Adipose tissue (tissue), 3 donors: ENCODE measurements around the gene DMAC2. TPM values are rescaled to one million over a fixed set of nuclear protein-coding genes. Genes with fewer than 3 reads are reported as not detected.
"Not testable (repeated sequence)": the region's sequence is repeated elsewhere in the genome, so short reads cannot be mapped to it uniquely, and the experiment has no call there.

ENCODE experiments used
- H3K27ac ChIP-seq: one replicate; pipeline ENCODE4 v1.5.1; 2013; ENCODE audit warnings: low read depth, low read length
- WGBS, 3 donors: extraction: QIAGEN DNeasy Blood & Tissue Kit; methylation state at CpG; one replicate each; pipeline ENCODE4 v1.1.7; 2013; 5-methylcytosine and 5-hydroxymethylcytosine counted together
- polyA plus RNA-seq, 3 donors: library from polyadenylated mRNA; stranded (reverse); fragments of 200-250 nt; gene quantifications; one replicate each; pipeline ENCODE4 v1.2.3, GENCODE V29; 2013
- donor health status: healthy with polysubstance abuse.
- donor health status: Bipolar disorder and iron deficiency.
- donor health status: healthy.

DMAC2 gene
- polyA plus RNA-seq, 3 donors: 28.4 to 45.2 (median 35.3) TPM

DNA sequence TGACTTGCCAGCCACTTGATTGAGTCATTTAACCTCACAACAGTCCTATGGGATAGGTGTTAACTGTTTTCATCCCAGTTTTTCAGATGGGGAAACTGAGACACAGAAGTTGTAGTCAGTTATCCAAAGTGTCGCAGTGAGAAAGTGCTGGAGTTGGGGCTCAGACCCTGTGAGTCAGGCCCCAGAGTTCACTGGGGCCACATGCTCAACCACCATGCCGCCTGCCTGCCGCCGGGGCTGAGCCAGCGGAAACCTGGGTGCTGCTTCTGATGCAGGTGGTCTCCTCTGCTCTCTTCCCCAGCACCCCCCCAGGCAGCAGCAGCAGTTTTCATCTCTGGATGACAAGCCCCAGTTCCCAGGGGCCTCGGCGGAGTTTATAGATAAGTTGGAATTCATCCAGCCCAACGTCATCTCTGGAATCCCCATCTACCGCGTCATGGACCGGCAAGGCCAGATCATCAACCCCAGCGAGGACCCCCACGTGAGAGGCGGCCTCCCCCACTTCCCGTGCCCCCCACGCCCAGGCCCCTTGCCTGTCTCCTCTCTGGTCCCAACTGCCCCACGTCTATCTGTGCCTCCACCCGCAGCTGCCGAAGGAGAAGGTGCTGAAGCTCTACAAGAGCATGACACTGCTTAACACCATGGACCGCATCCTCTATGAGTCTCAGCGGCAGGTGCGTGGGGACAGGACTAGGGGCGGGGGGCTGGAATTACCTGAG is 29.2 kb downstream of the DMAC2 start:
- no peak overlapping the region for H3K27ac ChIP-seq
- 83 to 91% (median 90%) methylated on average over 21 to 23 of the region's 23 CpGs for WGBS, 3 donors

- no peak overlapping the region for H3K27ac ChIP-seq
- WGBS, 3 donors: 31 to 63% (median 58%) methylated on average over 4 of the region's 4 CpGs
Measured at GRCh38 chr19:41409288-41409687, 30.4 kb downstream of the DMAC2 start.

GRCh38 chr19:41408846-41409245 is 30.9 kb downstream of the DMAC2 start:
- 75 to 83% (median 80%) methylated on average over 5 of the region's 5 CpGs for WGBS, 3 donors
- not testable (repeated sequence) for H3K27ac ChIP-seq

GRCh38 chr19:41408256-41408655 is 31.5 kb downstream of the DMAC2 start:
- 62 to 81% (median 67%) methylated on average over 4 of the region's 4 CpGs for whole genome bisulfite sequencing, 3 donors
- no peak overlapping the region for H3K27ac ChIP-seq

DNA sequence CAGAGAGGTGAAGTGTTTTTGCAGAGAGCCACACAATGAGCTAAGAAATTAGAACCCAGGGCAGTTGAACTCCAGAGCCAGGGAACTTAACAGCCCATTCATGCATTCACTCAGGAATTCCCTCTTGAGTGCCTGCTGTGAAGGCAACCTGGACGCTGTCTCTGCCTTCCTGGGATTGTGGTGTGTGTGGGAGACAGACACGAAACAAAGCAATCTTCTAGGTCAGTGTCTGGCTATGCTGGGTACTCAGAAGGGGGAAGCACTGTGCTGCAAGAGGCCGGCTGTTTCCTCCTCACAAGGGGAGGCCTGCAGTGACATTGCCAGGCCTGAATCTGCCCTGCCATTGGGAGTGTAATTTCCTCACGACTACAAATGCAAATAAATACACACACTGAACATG is 32.4 kb downstream of the DMAC2 start:
- no peak overlapping the region for H3K27ac ChIP-seq
- WGBS, 3 donors: 24 to 61% (median 30%) methylated on average over 4 of the region's 4 CpGs

GRCh38 chr19:41405776-41406175 is 33.9 kb downstream of the DMAC2 start:
- no peak overlapping the region for H3K27ac ChIP-seq
- 56 to 84% (median 63%) methylated on average over 6 of the region's 6 CpGs for WGBS, 3 donors

GRCh38 chr19:41403181-41403970 is 36.3 kb downstream of the DMAC2 start:
- H3K27ac ChIP-seq: no peak overlapping the region
- 50 to 70% (median 67%) methylated on average over 12 of the region's 12 CpGs for WGBS, 3 donors

DNA sequence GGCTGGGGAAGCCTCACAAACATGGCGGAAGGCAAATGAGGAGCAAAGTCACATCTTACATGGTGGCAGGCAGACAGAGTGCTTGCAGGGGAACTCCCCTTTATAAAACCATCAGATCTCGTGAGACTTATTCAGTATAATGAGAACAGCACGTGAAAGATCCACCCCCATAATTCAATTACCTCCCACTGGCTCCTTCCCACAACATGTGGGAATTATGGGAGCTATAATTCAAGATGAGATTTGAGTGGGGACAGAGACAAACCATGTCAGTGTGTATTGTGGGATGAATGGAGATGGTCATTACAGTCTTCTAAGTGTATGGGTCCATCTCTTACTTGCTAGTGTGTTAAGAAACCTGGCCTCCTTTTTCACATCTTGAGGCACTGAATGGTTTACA is 37.7 kb downstream of the DMAC2 start:
- 65 to 90% (median 75%) methylated on average over 3 of the region's 3 CpGs for WGBS, 3 donors
- no peak overlapping the region for H3K27ac ChIP-seq

- 68 to 72% (median 68%) methylated on average over 4 of the region's 4 CpGs for WGBS, 3 donors
- H3K27ac ChIP-seq: no peak overlapping the region
Measured at GRCh38 chr19:41401483-41401882, 38.2 kb downstream of the DMAC2 start.

DNA sequence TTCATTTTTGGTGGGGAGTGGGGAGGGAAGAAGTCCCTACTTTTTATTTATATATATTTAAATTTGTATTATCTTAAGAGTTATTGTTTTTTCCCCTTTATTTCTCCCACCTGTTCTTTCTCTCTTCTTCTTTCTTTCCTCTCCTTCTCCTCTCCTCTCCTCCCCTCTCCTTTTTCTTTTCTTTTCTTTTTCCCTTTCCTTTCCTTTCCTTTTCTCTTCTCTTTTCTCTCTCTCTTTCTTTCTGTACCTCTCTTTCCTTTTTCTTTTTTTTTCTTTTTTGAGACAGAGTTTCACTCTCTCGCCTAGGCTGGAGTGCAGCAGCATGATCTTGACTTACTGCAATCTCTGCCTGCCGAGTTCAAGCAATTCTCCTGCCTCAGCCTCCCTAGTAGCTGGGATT is 40.2 kb downstream of the DMAC2 start:
- 91 to 95% (median 91%) methylated on average over 2 of the region's 2 CpGs for WGBS, 3 donors
- H3K27ac ChIP-seq: no peak overlapping the region

GRCh38 chr19:41399091-41399490 is 40.6 kb downstream of the DMAC2 start:
- H3K27ac ChIP-seq: no peak overlapping the region
- WGBS, 3 donors: 63 to 92% (median 84%) methylated on average over 3 of the region's 3 CpGs

DNA sequence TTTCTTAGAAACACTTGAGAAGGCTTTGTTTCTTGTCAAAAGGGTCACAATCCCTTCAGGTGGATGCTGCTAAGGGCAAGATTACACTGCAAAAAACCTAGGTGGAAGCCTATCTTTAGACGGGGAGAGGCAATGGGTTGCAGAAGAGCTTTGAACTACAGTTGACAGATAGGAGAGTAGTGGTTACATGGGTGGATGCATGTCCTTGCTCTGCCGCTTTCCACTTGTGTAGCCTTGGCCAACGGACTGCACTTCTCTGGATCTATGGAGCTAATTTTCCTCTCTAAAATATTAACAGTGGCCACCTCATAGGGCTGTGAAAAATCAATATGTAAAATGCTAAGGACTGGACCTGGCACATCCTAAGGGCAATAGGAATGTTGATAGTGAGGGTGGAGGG is 41.1 kb downstream of the DMAC2 start:
- H3K27ac ChIP-seq: no peak overlapping the region
- whole genome bisulfite sequencing, 3 donors: 11 to 62% (median 51%) methylated on average over 3 of the region's 3 CpGs

GRCh38 chr19:41398050-41398418 is 41.7 kb downstream of the DMAC2 start:
- no peak overlapping the region for H3K27ac ChIP-seq
- WGBS, 3 donors: 0 to 1% (median 0%) methylated on average over 5 of the region's 5 CpGs

- H3K27ac ChIP-seq: no peak within 1 kb of the TSS
- WGBS, 3 donors: 0 to 1% (median 0%) methylated on average over 50 of the region's 50 CpGs
Measured at GRCh38 chr19:41397086-41398049, 42.3 kb downstream of the DMAC2 start, which contains the start of the genes BCKDHA and EXOSC5. Gene BCKDHA, plus strand, starts transcription at chr19:41397818. Its CDS starts 10 bp downstream, at chr19:41397828. Gene EXOSC5, minus strand, starts transcription at chr19:41397359. Its CDS starts 31 bp downstream, at chr19:41397328.

DNA sequence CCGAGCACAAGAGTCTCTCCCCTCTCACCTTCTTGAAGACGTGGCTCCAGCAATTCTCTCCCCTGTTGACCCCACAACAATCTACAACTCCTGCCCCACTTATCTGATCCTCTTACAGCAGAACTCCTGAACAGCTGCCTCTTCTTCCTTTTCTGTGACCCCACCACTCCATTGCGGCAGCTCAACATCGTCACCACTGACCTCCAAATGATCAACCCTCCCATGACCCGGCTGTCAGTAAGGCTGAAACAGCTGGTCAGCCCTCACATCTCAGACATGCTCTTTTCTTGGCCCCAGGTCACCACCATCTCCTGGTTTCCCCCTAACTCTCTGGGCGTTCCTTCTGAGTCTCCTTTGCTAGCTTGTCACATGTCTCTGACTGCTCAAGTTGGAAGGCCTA is 44.4 kb downstream of the DMAC2 start:
- no peak overlapping the region for H3K27ac ChIP-seq
- 61 to 79% (median 77%) methylated on average over 6 of the region's 6 CpGs for WGBS, 3 donors

GRCh38 chr19:41392775-41393174 is 46.9 kb downstream of the DMAC2 start:
- 62 to 87% (median 85%) methylated on average over 12 of the region's 12 CpGs for WGBS, 3 donors
- no peak overlapping the region for H3K27ac ChIP-seq

- H3K27ac ChIP-seq: no peak overlapping the region
- WGBS, 3 donors: 87 to 93% (median 89%) methylated on average over 11 of the region's 11 CpGs
Measured at GRCh38 chr19:41391618-41392017, 48.1 kb downstream of the DMAC2 start.

- H3K27ac ChIP-seq: no peak overlapping the region
- WGBS, 3 donors: 57 to 89% (median 66%) methylated on average over 13 of the region's 13 CpGs
Measured at GRCh38 chr19:41386442-41386841, 53.3 kb downstream of the DMAC2 start.

DNA sequence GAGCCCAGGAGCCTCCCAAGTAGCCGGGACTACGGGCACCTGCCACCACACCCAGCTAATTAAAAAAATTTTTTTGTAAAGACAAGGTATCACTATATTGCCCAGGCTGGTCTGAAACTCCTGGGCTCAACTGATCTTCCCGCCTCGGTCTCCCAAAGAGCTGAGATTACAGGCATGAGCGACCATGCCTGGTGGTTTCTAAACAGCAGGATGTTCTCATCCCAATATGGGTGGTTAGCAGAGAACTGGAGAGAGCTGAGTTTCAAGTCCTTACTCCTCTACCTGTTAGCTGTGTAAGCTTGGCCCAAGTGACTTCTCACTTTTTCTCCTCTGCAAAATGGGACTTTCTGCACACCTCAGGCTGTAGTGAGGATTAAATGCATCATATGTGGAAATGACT is 55.4 kb downstream of the DMAC2 start:
- no peak overlapping the region for H3K27ac ChIP-seq
- WGBS, 3 donors: 88 to 96% (median 92%) methylated on average over 5 of the region's 5 CpGs
